Vagina (tissue), 2 donors: ENCODE measurements around the gene HSPBP1.

ENCODE experiments used
- CTCF ChIP-seq, 3 experiments: fragments of 450-650 bp in 2 of 3; fragments of 200-600 bp in 1 of 3; sonication (generic) in 1 of 3; IDR thresholded peaks; one replicate each; pipeline ENCODE4 v1.5.1; 2017 to 2019; ENCODE audit warnings: antibody characterized with exemption in 3 of 3, mild to moderate bottlenecking in 2 of 3, moderate library complexity in 2 of 3
- POLR2AphosphoS5 ChIP-seq, 2 donors: sonication (generic); formaldehyde crosslinking; IDR thresholded peaks; one replicate each; pipeline ENCODE4 v1.9.0; 2017; ENCODE audit warnings: antibody characterized with exemption in 2 of 2, mild to moderate bottlenecking in 2 of 2, low read depth in 1 of 2; ENCODE audit not compliant: insufficient read depth in 1 of 2

- TF ChIP-seq POLR2AphosphoS5 (IDR thresholded peaks at IDR 0.05; ENCODE audit: insufficient read depth in 1 of 2, low read depth in 1 of 2) (no peak), CTCF (IDR thresholded peaks at IDR 0.05) (no peak)
These were observed 59.4 kb downstream of the HSPBP1 start for GRCh38 chr19:55220525-55220924.
